Brain microvascular endothelial cell (primary cell): ENCODE data around the gene DPEP2NB.

ENCODE experiments used
- DNase-seq: peaks from one replicate; pipeline ENCODE4 v3.0.0-alpha.2; 2020
- H3K27ac ChIP-seq: fragments of 250-450 bp; sonication (Bioruptor Pico); 2 replicates; pipeline ENCODE4 v1.5.1; 2020; ENCODE audit warnings: mild to moderate bottlenecking, moderate library complexity
- H3K27me3 ChIP-seq: fragments of 250-450 bp; sonication (Bioruptor Pico); replicated peaks from 2 replicates; pipeline ENCODE4 v1.5.1; 2020; ENCODE audit warnings: mild to moderate bottlenecking
- H3K36me3 ChIP-seq: fragments of 250-450 bp; sonication (Bioruptor Pico); replicated peaks from 2 replicates; pipeline ENCODE4 v1.5.1; 2020; ENCODE audit warnings: mild to moderate bottlenecking
- H3K4me3 ChIP-seq: 2 replicates; pipeline ENCODE4 v1.5.1; 2011; ENCODE audit warnings: low read depth, mild to moderate bottlenecking, control low read depth, low read length, moderate library complexity
- CTCF ChIP-seq: IDR thresholded peaks from 2 replicates; pipeline ENCODE4 v1.5.1; 2011; ENCODE audit warnings: low read depth, mild to moderate bottlenecking, moderate library complexity, low read length, control low read depth, inconsistent platforms; ENCODE audit errors: missing control alignments
- in situ Hi-C: cut with HindIII; loops from 2 replicates; pipeline ENCODE4 v1.10.0; 2017; ENCODE audit warnings: low sequenced_read_pairs, low pct_ligation_motif_present

DPEP2NB gene

GRCh38 chr16:67971111-67971510 lies 44.6 kb downstream of the DPEP2NB start:
- Histone ChIP-seq H3K27ac (no peak overlapping the region), H3K36me3 (no peaks in the 10 kb centered on the region), H3K27me3 (no peaks in the 10 kb centered on the region), H3K4me3 (no peak overlapping the region)
- no peak for TF ChIP-seq CTCF
- DNase-seq: no peak
- in situ Hi-C loops: no loop called here

- in situ Hi-C loops: no loop called here
- Histone ChIP-seq H3K36me3 (no peaks in the 10 kb centered on the region), H3K4me3 (peak overlapping the region; percentile 84), H3K27me3 (no peaks in the 10 kb centered on the region), H3K27ac (no peak overlapping the region)
- no peak for DNase-seq
- no peak for TF ChIP-seq CTCF
Measured at GRCh38 chr16:67969254-67970039, 46.3 kb downstream of the DPEP2NB start.

GRCh38 chr16:67968400-67969253 lies 47.1 kb downstream of the DPEP2NB start, which contains the start of gene SLC12A4:
SLC12A4 (minus strand) TSS chr16:67968637; CDS start chr16:67968553, 84 bp downstream.
- peak within 1 kb of the TSS; percentile 84 for H3K4me3 ChIP-seq

GRCh38 chr16:67967958-67968399 lies 47.7 kb downstream of the DPEP2NB start:
- peak overlapping the region; percentile 91 for H3K27ac ChIP-seq
- TF ChIP-seq CTCF: no peak
- H3K36me3 ChIP-seq: peaks cover 6% of the 10 kb centered on the region
- DNase-seq: no peak
- H3K27me3 ChIP-seq: no peaks in the 10 kb centered on the region
- peak overlapping the region; percentile 84 for H3K4me3 ChIP-seq
- in situ Hi-C loops: no loop called here

More at GRCh38 chr16:67968400-67969253, 47.1 kb downstream of the DPEP2NB start, which contains the start of gene SLC12A4:
- peak; percentile 1 for TF ChIP-seq CTCF
- H3K36me3 ChIP-seq: no peaks in the 10 kb centered on the region
- H3K27me3 ChIP-seq: no peaks in the 10 kb centered on the region
- peak within 1 kb of the TSS; percentile 91 for H3K27ac ChIP-seq
- in situ Hi-C loops: no loop called here
- peak; percentile 39 for DNase-seq

GRCh38 chr16:67967183-67967957 lies 48.3 kb downstream of the DPEP2NB start:
- Histone ChIP-seq H3K27me3 (no peaks in the 10 kb centered on the region), H3K27ac (peak overlapping the region; percentile 91), H3K36me3 (peaks cover 12% of the 10 kb centered on the region), H3K4me3 (peak overlapping the region; percentile 84)
- DNase-seq: peak; percentile 47
- peak; percentile 8 for TF ChIP-seq CTCF
- in situ Hi-C loops: no loop called here
